Uterus (tissue), 4 donors: ENCODE measurements around the gene MT1H. TPM values are rescaled to one million over a fixed set of nuclear protein-coding genes. Genes with fewer than 3 reads are reported as not detected.
"Not testable (repeated sequence)": the region's sequence is repeated elsewhere in the genome, so short reads cannot be mapped to it uniquely, and the experiment has no call there.

Source experiments
- DNase-seq, 2 donors: peaks; one replicate each; pipeline ENCODE4 v3.0.0-alpha.2; 2019 to 2020
- H3K27ac ChIP-seq, 2 donors: fragments of 200-600 bp; sonication (generic); 1 replicate in 1 of 2; 2 replicates in 1 of 2; pipeline ENCODE4 v1.5.1; 2016 to 2018
- H3K27me3 ChIP-seq, 2 donors: fragments of 200-600 bp; sonication (generic); one replicate each; pipeline ENCODE4 v1.5.1; 2018 to 2019; ENCODE audit warnings: control low read depth in 1 of 2
- H3K36me3 ChIP-seq, 2 donors: fragments of 200-600 bp; sonication (generic); one replicate each; pipeline ENCODE4 v1.5.1; 2019; ENCODE audit warnings: control low read depth in 1 of 2
- H3K4me1 ChIP-seq, 2 donors: fragments of 200-600 bp; sonication (generic); one replicate each; pipeline ENCODE4 v1.5.1; 2018 to 2019; ENCODE audit warnings: control low read depth in 1 of 2
- H3K4me3 ChIP-seq, 2 donors: fragments of 200-600 bp; sonication (generic); 1 replicate in 1 of 2; 2 replicates in 1 of 2; pipeline ENCODE4 v1.5.1; 2018 to 2019; ENCODE audit warnings: mild to moderate bottlenecking in 1 of 2
- H3K9me3 ChIP-seq, 2 donors: fragments of 200-600 bp; sonication (generic); one replicate each; pipeline ENCODE4 v1.5.1; 2019; ENCODE audit warnings: control low read depth in 1 of 2
- POLR2A ChIP-seq, 2 donors: fragments of 450-650 bp; IDR thresholded peaks; one replicate each; pipeline ENCODE4 v1.6.1; 2016; ENCODE audit warnings: antibody characterized with exemption in 2 of 2, mild to moderate bottlenecking in 1 of 2, moderate library complexity in 1 of 2
- intact Hi-C: fragments of 100-400 bp; cut with DNase I; formaldehyde crosslinking; loops from one replicate; pipeline ENCODE4 v1.15.1; 2023; ENCODE audit warnings: low total_unique reads
- total RNA-seq, 4 donors: library from RNA; depleted of rRNA in 3 of 4; stranded (reverse); fragments of >200 nt in 3 of 4; gene quantifications; one replicate each; pipeline versions ENCODE4 v1.1.0 to v1.2.4, GENCODE V29; 2014 to 2023
- TF ChIP-seq, protein P1 (sequence below), 4 experiments: fragments of 200-600 bp in 2 of 4; fragments of 450-650 bp in 2 of 4; sonication (generic) in 2 of 4; IDR thresholded peaks; one replicate each; pipeline ENCODE4 v1.5.1; 2016 to 2019; ENCODE audit warnings: antibody characterized with exemption in 4 of 4, mild to moderate bottlenecking in 2 of 4, moderate library complexity in 1 of 4
- donor health status: DM: yes; HTN: yes; CAD: no.

The MT1H gene
- total RNA-seq, result not detected

- Histone ChIP-seq H3K36me3 (no peaks in the 10 kb centered on the region), H3K27ac (no peak within 1 kb of the TSS), H3K27me3 (peaks cover 0 to 11% of the 10 kb centered on the region in 2 donors), H3K4me3 (no peak within 1 kb of the TSS), H3K4me1 (no peaks in the 10 kb centered on the region), H3K9me3 (no peaks in the 10 kb centered on the region)
- DNase-seq, result no peak
- intact Hi-C loops, result no loop called here
- no peak for TF ChIP-seq POLR2A (IDR thresholded peaks at IDR 0.05)
- TF ChIP-seq, protein P1, sequence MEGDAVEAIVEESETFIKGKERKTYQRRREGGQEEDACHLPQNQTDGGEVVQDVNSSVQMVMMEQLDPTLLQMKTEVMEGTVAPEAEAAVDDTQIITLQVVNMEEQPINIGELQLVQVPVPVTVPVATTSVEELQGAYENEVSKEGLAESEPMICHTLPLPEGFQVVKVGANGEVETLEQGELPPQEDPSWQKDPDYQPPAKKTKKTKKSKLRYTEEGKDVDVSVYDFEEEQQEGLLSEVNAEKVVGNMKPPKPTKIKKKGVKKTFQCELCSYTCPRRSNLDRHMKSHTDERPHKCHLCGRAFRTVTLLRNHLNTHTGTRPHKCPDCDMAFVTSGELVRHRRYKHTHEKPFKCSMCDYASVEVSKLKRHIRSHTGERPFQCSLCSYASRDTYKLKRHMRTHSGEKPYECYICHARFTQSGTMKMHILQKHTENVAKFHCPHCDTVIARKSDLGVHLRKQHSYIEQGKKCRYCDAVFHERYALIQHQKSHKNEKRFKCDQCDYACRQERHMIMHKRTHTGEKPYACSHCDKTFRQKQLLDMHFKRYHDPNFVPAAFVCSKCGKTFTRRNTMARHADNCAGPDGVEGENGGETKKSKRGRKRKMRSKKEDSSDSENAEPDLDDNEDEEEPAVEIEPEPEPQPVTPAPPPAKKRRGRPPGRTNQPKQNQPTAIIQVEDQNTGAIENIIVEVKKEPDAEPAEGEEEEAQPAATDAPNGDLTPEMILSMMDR (IDR thresholded peaks at IDR 0.05), result no peak
Observed at GRCh38 chr16:56669005-56669839, at the start of gene MT1H. TSS of gene MT1H (plus strand) at chr16:56669814. CDS start at chr16:56669885, 71 bp downstream.

DNA sequence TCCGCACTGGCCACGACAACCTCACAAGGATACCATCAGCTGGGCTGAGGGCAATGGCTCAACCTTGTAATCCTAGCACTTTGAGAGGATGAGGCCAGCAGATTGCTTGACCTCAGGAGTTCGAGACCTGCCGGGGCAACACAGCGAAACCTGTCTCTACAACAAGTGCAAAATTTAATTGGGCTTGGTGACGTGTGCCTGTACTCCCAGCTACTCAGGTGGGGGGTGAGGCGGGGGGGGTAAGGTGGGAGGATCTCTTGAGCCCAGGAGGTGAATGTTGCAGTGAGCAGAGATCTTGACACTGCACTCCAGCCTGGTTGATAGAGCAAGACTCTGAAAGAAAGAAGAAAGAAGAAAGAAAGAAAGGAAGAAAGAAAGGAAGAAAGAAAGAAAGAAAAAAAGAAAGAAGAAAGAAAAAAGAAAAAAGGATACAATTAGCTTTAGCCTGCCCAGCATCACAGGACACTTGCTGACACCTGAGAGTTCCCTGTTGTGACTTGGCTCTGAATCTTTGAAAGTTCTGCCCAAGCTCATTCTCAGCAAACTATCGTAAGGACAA, 49.2 kb upstream of the MT1H start:
- Histone ChIP-seq H3K4me1 (peaks cover 0 to 6% of the 10 kb centered on the region in 2 donors), H3K4me3 (no peak overlapping the region), H3K9me3 (no peaks in the 10 kb centered on the region), H3K36me3 (no peaks in the 10 kb centered on the region), H3K27me3 (no peaks in the 10 kb centered on the region), H3K27ac (no peak overlapping the region)
- no peak for TF ChIP-seq POLR2A (IDR thresholded peaks at IDR 0.05)
- TF ChIP-seq, protein P1 (IDR thresholded peaks at IDR 0.05), result no peak
- DNase-seq, result no peak
- intact Hi-C loops, result no loop called here

GRCh38 chr16:56621665-56622445, 47.8 kb upstream of the MT1H start:
- H3K36me3 ChIP-seq, H3K27ac ChIP-seq, H3K4me3 ChIP-seq, intact Hi-C loops, DNase-seq, H3K27me3 ChIP-seq, H3K9me3 ChIP-seq, H3K4me1 ChIP-seq: not testable (repeated sequence)

GRCh38 chr16:56623184-56623583, 46.4 kb upstream of the MT1H start:
- intact Hi-C loops, H3K27ac ChIP-seq, H3K4me3 ChIP-seq, H3K4me1 ChIP-seq, H3K9me3 ChIP-seq, H3K27me3 ChIP-seq, DNase-seq, H3K36me3 ChIP-seq: not testable (repeated sequence)

DNA sequence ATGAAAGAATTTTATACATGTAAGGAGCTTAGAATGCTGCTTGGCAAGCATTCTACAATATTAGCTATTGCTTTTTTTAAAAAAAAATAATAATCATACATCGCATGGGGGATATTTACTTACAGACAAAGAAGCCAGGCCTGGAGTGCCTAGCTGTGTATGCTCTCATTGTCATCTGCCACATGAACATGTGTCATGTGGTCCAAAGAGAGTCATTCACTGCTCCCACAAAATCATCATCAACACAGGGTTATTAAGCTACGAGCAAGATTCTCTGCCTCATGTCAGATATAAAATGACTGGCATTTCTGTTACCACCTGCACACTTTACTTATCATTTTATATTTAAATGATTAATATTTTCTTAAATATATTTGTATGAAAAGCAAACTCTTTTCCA, 46.0 kb upstream of the MT1H start:
- peaks cover 0 to 3% of the 10 kb centered on the region in 2 donors for H3K4me1 ChIP-seq
- no peak overlapping the region for H3K4me3 ChIP-seq
- no peak overlapping the region for H3K27ac ChIP-seq
- intact Hi-C loops, result no loop called here
- H3K9me3 ChIP-seq, result no peaks in the 10 kb centered on the region
- TF ChIP-seq POLR2A (IDR thresholded peaks at IDR 0.05), result no peak
- TF ChIP-seq, protein P1 (IDR thresholded peaks at IDR 0.05), result no peak
- no peak for DNase-seq
- H3K27me3 ChIP-seq, result no peaks in the 10 kb centered on the region
- no peaks in the 10 kb centered on the region for H3K36me3 ChIP-seq
